Panc1 (cell line): ENCODE measurements around the gene CENPP. TPM values are rescaled to one million over a fixed set of nuclear protein-coding genes. Genes with fewer than 3 reads are reported as not detected.

Experiments used
- ATAC-seq: fragments of 200-7000 bp; cut with Tn5 transposase; 2 replicates; pipeline ENCODE4 v1.9.1; 2020; ENCODE audit warnings: mild to moderate bottlenecking, moderate library complexity
- BruUV-seq: library from RNA; stranded (reverse); fragments of 400-500 nt; replicated peaks from 2 replicates; lab custom pipeline; 2021; lab: Mats Ljungman, UMichigan
- CTCF ChIA-PET: fragments of 300-600 bp; sonication (Branson Sonifier 250); formaldehyde crosslinking; loops from one replicate; lab custom pipeline; 2022; ENCODE audit warnings: antibody characterized with exemption; lab: Charles Lee
- POLR2A ChIA-PET: fragments of 300-600 bp; sonication (Branson Sonifier 250); formaldehyde crosslinking; loops from one replicate; lab custom pipeline; 2022; ENCODE audit warnings: antibody characterized with exemption; lab: Charles Lee
- DNase-seq: peaks from one replicate; pipeline ENCODE4 v3.0.0-alpha.2; 2010; ENCODE audit warnings: low read depth, low spot score
- H3K27ac ChIP-seq: 2 replicates; pipeline ENCODE4 v1.5.1; 2011; ENCODE audit warnings: mild to moderate bottlenecking, low read length, inconsistent platforms
- H3K27me3 ChIP-seq: fragments of 200-500 bp; sonication (Bioruptor generic); 2 replicates; pipeline ENCODE4 v1.6.0; 2014; ENCODE audit warnings: low read length, inconsistent platforms; ENCODE audit not compliant: control insufficient read depth, insufficient read depth
- H3K36me3 ChIP-seq: fragments of 200-500 bp; sonication (Bioruptor generic); 2 replicates; pipeline ENCODE4 v1.5.1; 2014; ENCODE audit warnings: inconsistent platforms, mild to moderate bottlenecking, low read length, moderate library complexity; ENCODE audit not compliant: control insufficient read depth, insufficient read depth
- H3K4me1 ChIP-seq: 2 replicates; pipeline ENCODE4 v1.5.1; 2011; ENCODE audit warnings: inconsistent platforms, mild to moderate bottlenecking, low read length, moderate library complexity; ENCODE audit not compliant: control insufficient read depth, insufficient read depth
- H3K4me3 ChIP-seq, 2 experiments: 2 replicates each; pipeline ENCODE4 v1.5.1; 2011 to 2012; ENCODE audit warnings: low read depth in 2 of 2, low read length in 2 of 2, mild to moderate bottlenecking in 2 of 2, inconsistent platforms in 1 of 2, moderate library complexity in 1 of 2
- H3K9me3 ChIP-seq: fragments of 200-500 bp; sonication (Bioruptor generic); 2 replicates; pipeline ENCODE4 v1.5.1; 2014; ENCODE audit warnings: low read depth, mild to moderate bottlenecking, inconsistent platforms, low read length, moderate library complexity; ENCODE audit not compliant: control insufficient read depth, insufficient read depth
- CTCF ChIP-seq: fragments of 450-650 bp; IDR thresholded peaks from 2 replicates; pipeline ENCODE4 v1.5.1; 2017; ENCODE audit warnings: mild to moderate bottlenecking
- POLR2AphosphoS5 ChIP-seq: IDR thresholded peaks from 2 replicates; pipeline ENCODE4 v1.6.1; 2012; ENCODE audit warnings: mild to moderate bottlenecking, low read depth, low read length, moderate library complexity
- REST ChIP-seq, 2 experiments: IDR thresholded peaks; 2 replicates each; pipeline ENCODE4 v1.6.1; 2011 to 2012; ENCODE audit warnings: low read depth in 2 of 2, control low read depth in 1 of 2, low read length in 1 of 2, mild to moderate bottlenecking in 1 of 2, moderate library complexity in 1 of 2; ENCODE audit not compliant: insufficient read depth in 1 of 2
- SIN3A ChIP-seq: IDR thresholded peaks from 2 replicates; pipeline ENCODE4 v1.6.1; 2012; ENCODE audit warnings: low read depth, mild to moderate bottlenecking, low read length, moderate library complexity, borderline replicate concordance; ENCODE audit not compliant: insufficient read depth
- TCF7L2 ChIP-seq: IDR thresholded peaks from 2 replicates; pipeline ENCODE4 v1.6.1; 2011; ENCODE audit warnings: mild to moderate bottlenecking, low read depth, low read length, inconsistent platforms
- in situ Hi-C: cut with HindIII; loops from 2 replicates; pipeline ENCODE4 v1.10.0; 2016; ENCODE audit warnings: low sequenced_read_pairs, low pct_unique_long_range_greater_than_20kb
- intact Hi-C: fragments of 100-400 bp; cut with micrococcal nuclease; formaldehyde crosslinking; loops from one replicate; pipeline ENCODE4 v1.10.0; 2022; ENCODE audit not compliant: unreplicated experiment
- total RNA-seq: library from RNA; stranded (reverse); gene quantifications from one replicate; pipeline ENCODE4 v1.2.1, GENCODE V29; 2021; ENCODE audit not compliant: unreplicated experiment

The CENPP gene
- total RNA-seq, 1 experiment from 2014 or later: 6.7 TPM

DNA sequence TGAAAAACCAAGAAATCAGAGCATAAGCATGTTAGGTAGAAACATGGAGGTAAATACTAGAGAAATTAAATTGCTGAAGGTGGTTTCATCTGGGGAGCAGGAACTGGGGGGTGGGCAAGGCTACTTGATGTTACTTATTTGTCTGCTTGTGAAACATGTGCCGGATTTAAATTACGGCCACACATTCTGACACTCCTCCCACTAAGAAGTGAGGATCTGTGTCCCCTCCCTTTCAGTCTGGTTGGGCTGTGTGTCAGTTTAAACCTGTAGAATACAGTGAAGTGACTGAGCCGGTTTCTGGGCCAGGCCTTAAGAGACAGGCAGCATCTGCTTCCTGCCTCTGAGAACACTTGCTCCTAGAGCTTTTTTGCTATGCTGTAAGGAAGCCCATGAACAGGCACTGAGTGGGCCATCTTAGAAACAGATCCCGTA lies 29.9 kb upstream of the CENPP start:
- Histone ChIP-seq H3K9me3 (no peaks in the 10 kb centered on the region), H3K36me3 (peaks cover 21% of the 10 kb centered on the region), H3K4me1 (peaks cover 12% of the 10 kb centered on the region), H3K27ac (no peak overlapping the region), H3K27me3 (no peaks in the 10 kb centered on the region), H3K4me3 (no peak overlapping the region)
- TF ChIP-seq SIN3A: no peak
- no peak for TF ChIP-seq POLR2AphosphoS5
- no peak for TF ChIP-seq REST (IDR thresholded peaks at IDR 0.05; ENCODE audit: insufficient read depth in 1 of 2, low read depth in 2 of 2, low read length in 1 of 2)
- no peak for TF ChIP-seq CTCF
- TF ChIP-seq TCF7L2: no peak
- intact Hi-C loops (no loop called here), in situ Hi-C loops (no loop called here)
- ATAC-seq (no peak), DNase-seq (no peak)
- BruUV-seq: no TSS peak
- CTCF ChIA-PET: no interaction called here
- POLR2A ChIA-PET: no interaction called here

- intact Hi-C loops: no loop called here
- in situ Hi-C loops: no loop called here
- DNase-seq (no peak), ATAC-seq (no peak)
- Histone ChIP-seq H3K36me3 (peaks cover 31% of the 10 kb centered on the region), H3K27me3 (no peaks in the 10 kb centered on the region), H3K4me1 (peaks cover 3% of the 10 kb centered on the region), H3K9me3 (no peaks in the 10 kb centered on the region), H3K27ac (no peak overlapping the region), H3K4me3 (no peak overlapping the region)
- TF ChIP-seq TCF7L2 (no peak), CTCF (no peak), REST (IDR thresholded peaks at IDR 0.05; ENCODE audit: insufficient read depth in 1 of 2, low read depth in 2 of 2, low read length in 1 of 2) (no peak), SIN3A (no peak), POLR2AphosphoS5 (no peak)
- CTCF ChIA-PET: no interaction called here
- BruUV-seq: no TSS peak
- POLR2A ChIA-PET: no interaction called here
Measured at GRCh38 chr9:92297611-92298010, 28.1 kb upstream of the CENPP start.
